ES-I3 (cell line): Measurements from ENCODE around the gene FAM3C.
"Not testable (repeated sequence)": the region's sequence is repeated elsewhere in the genome, so short reads cannot be mapped to it uniquely, and the experiment has no call there.

Experiments
- H3K36me3 ChIP-seq: 2 replicates; pipeline ENCODE4 v1.6.1; 2013; ENCODE audit warnings: mild to moderate bottlenecking, low read length, control low read depth, moderate library complexity; ENCODE audit not compliant: insufficient read depth
- H3K4me1 ChIP-seq: 2 replicates; pipeline ENCODE4 v1.6.1; 2013; ENCODE audit warnings: mild to moderate bottlenecking, control low read depth, low read length; ENCODE audit not compliant: insufficient read depth
- H3K9ac ChIP-seq: 2 replicates; pipeline ENCODE4 v1.6.1; 2013; ENCODE audit warnings: low read depth, mild to moderate bottlenecking, low read length, moderate library complexity
- H3K9me3 ChIP-seq: 2 replicates; pipeline ENCODE4 v1.6.1; 2013; ENCODE audit warnings: mild to moderate bottlenecking, low read length, moderate library complexity; ENCODE audit not compliant: control insufficient read depth, insufficient read depth

The FAM3C gene

GRCh38 chr7:121395961-121396757 lies at the start of gene FAM3C:
Gene FAM3C (minus strand): TSS chr7:121396308. CDS start chr7:121382969, 13,339 bp downstream.
- H3K36me3 ChIP-seq = 0 out of 2 replicates have a peak, but pooled peaks cover 3% of the 10 kb centered on the region
- H3K9me3 ChIP-seq = no peaks in the 10 kb centered on the region
- peaks cover 8% of the 10 kb centered on the region; the same call in 1 of the 2 replicates for H3K4me1 ChIP-seq
- peak within 1 kb of the TSS; percentile 92 for H3K9ac ChIP-seq

- H3K36me3 ChIP-seq = no peaks in the 10 kb centered on the region
- no peaks in the 10 kb centered on the region for H3K9me3 ChIP-seq
- no peak overlapping the region for H3K9ac ChIP-seq
- peaks cover 7% of the 10 kb centered on the region; the same call in 1 of the 2 replicates for H3K4me1 ChIP-seq
Measured at GRCh38 chr7:121442845-121443244, 46.7 kb upstream of the FAM3C start.

GRCh38 chr7:121440857-121441503 lies 44.9 kb upstream of the FAM3C start:
- no peaks in the 10 kb centered on the region for H3K36me3 ChIP-seq
- no peaks in the 10 kb centered on the region for H3K9me3 ChIP-seq
- peaks cover 11% of the 10 kb centered on the region; the same call in 1 of the 2 replicates for H3K4me1 ChIP-seq
- no peak overlapping the region for H3K9ac ChIP-seq

GRCh38 chr7:121438043-121438955 lies 42.2 kb upstream of the FAM3C start:
- H3K9ac ChIP-seq, H3K9me3 ChIP-seq, H3K36me3 ChIP-seq: not testable (repeated sequence)
- H3K4me1 ChIP-seq = peaks cover 11% of the 10 kb centered on the region; the same call in 1 of the 2 replicates

- Histone ChIP-seq H3K9ac (no peak overlapping the region), H3K9me3 (no peaks in the 10 kb centered on the region), H3K36me3 (no peaks in the 10 kb centered on the region), H3K4me1 (0 out of 2 replicates have a peak, but pooled peaks cover 8% of the 10 kb centered on the region)
Measured at GRCh38 chr7:121437470-121437869, 41.4 kb upstream of the FAM3C start.

GRCh38 chr7:121436688-121437087 lies 40.6 kb upstream of the FAM3C start:
- H3K36me3 ChIP-seq = no peaks in the 10 kb centered on the region
- H3K9me3 ChIP-seq = no peaks in the 10 kb centered on the region
- H3K9ac ChIP-seq = no peak overlapping the region
- 0 out of 2 replicates have a peak, but pooled peaks cover 8% of the 10 kb centered on the region for H3K4me1 ChIP-seq

GRCh38 chr7:121436136-121436535 lies 40.0 kb upstream of the FAM3C start:
- no peaks in the 10 kb centered on the region for H3K9me3 ChIP-seq
- H3K36me3 ChIP-seq = no peaks in the 10 kb centered on the region
- H3K9ac ChIP-seq = no peak overlapping the region
- H3K4me1 ChIP-seq = 0 out of 2 replicates have a peak, but pooled peaks cover 8% of the 10 kb centered on the region

GRCh38 chr7:121433775-121434174 lies 37.7 kb upstream of the FAM3C start:
- 0 out of 2 replicates have a peak, but pooled peaks cover 8% of the 10 kb centered on the region for H3K4me1 ChIP-seq

GRCh38 chr7:121432486-121432885 lies 36.4 kb upstream of the FAM3C start:
- not testable (repeated sequence) for H3K9me3 ChIP-seq, H3K9ac ChIP-seq, H3K4me1 ChIP-seq, H3K36me3 ChIP-seq

More at GRCh38 chr7:121433775-121434174, 37.7 kb upstream of the FAM3C start:
- Histone ChIP-seq H3K9ac (no peak overlapping the region), H3K36me3 (no peaks in the 10 kb centered on the region; the same call in 1 of the 2 replicates), H3K9me3 (no peaks in the 10 kb centered on the region)

GRCh38 chr7:121431996-121432395 lies 35.9 kb upstream of the FAM3C start:
- H3K4me1 ChIP-seq = no peaks in the 10 kb centered on the region
- no peak overlapping the region for H3K9ac ChIP-seq
- H3K9me3 ChIP-seq = no peaks in the 10 kb centered on the region
- no peaks in the 10 kb centered on the region; the same call in 1 of the 2 replicates for H3K36me3 ChIP-seq

- Histone ChIP-seq H3K9me3 (no peaks in the 10 kb centered on the region), H3K4me1 (no peaks in the 10 kb centered on the region), H3K9ac (no peak overlapping the region), H3K36me3 (no peaks in the 10 kb centered on the region; the same call in 1 of the 2 replicates)
Measured at GRCh38 chr7:121431389-121431995, 35.4 kb upstream of the FAM3C start.

GRCh38 chr7:121430558-121430957 lies 34.5 kb upstream of the FAM3C start:
- H3K9me3 ChIP-seq = no peaks in the 10 kb centered on the region

GRCh38 chr7:121429798-121430197 lies 33.7 kb upstream of the FAM3C start:
- Histone ChIP-seq H3K4me1 (no peaks in the 10 kb centered on the region), H3K36me3 (no peaks in the 10 kb centered on the region; the same call in 1 of the 2 replicates), H3K9ac (no peak overlapping the region), H3K9me3 (no peaks in the 10 kb centered on the region)

More at GRCh38 chr7:121430558-121430957, 34.5 kb upstream of the FAM3C start:
- no peak overlapping the region for H3K9ac ChIP-seq
- no peaks in the 10 kb centered on the region; the same call in 1 of the 2 replicates for H3K36me3 ChIP-seq
- no peaks in the 10 kb centered on the region for H3K4me1 ChIP-seq
